K562 (cell line): ENCODE data around the gene AHCY. TPM values are rescaled to one million over a fixed set of nuclear protein-coding genes. Genes with fewer than 3 reads are reported as not detected.

ENCODE experiments used
- ATAC-seq: fragments of 200-7000 bp; cut with Tn5 transposase; 3 replicates; pipeline ENCODE4 v1.9.1; 2020; ENCODE audit warnings: moderate library complexity
- BruUV-seq: library from RNA; stranded (reverse); fragments of 400-500 nt; replicated peaks from 2 replicates; lab custom pipeline; 2021; lab: Mats Ljungman, UMichigan
- CTCF ChIA-PET: fragments of 300-600 bp; formaldehyde crosslinking; extraction: SDS; loops from one replicate; lab custom pipeline; 2021; ENCODE audit warnings: low intra/inter-chr PET ratio; lab: Yijun Ruan, JAX
- POLR2A ChIA-PET: fragments of 300-600, 350-650 bp; sonication (Branson Sonifier 250); formaldehyde crosslinking; extraction: SDS; loops from one replicate; lab custom pipeline; 2021; ENCODE audit warnings: antibody characterized with exemption, inconsistent platforms; lab: Yijun Ruan, JAX
- DNase-seq, 4 experiments: peaks; one replicate each; pipeline versions ENCODE4 v3.0.0 to v3.0.0-alpha.2; 2011 to 2018; ENCODE audit warnings: low spot score in 3 of 4, mixed read lengths in 3 of 4; ENCODE audit errors: extremely low read depth in 1 of 4
- FAIRE-seq: peaks from 2 replicates; lab custom pipeline; 2011; peaks lifted over from hg19 to GRCh38; lab: Jason Lieb, UNC
- H2AFZ ChIP-seq: 2 replicates; pipeline ENCODE4 v1.6.0; 2011; ENCODE audit warnings: low read depth, low read length, control low read depth, inconsistent platforms
- H3K27ac ChIP-seq: fragments of 200-600 bp; 3 replicates; pipeline ENCODE4 v1.8.0; 2011; ENCODE audit warnings: low read depth, mild to moderate bottlenecking, control low read depth, inconsistent platforms, low read length, moderate library complexity, mixed read lengths; ENCODE audit errors: extremely low read depth
- H3K27me3 ChIP-seq, 2 experiments: fragments of 300-600 bp in 1 of 2; 2 replicates in 1 of 2; 3 replicates in 1 of 2; pipeline versions ENCODE4 v1.6.0 to v1.8.0; 2011; ENCODE audit warnings: inconsistent platforms in 2 of 2, low read length in 2 of 2, mild to moderate bottlenecking in 1 of 2, mixed read lengths in 1 of 2, moderate library complexity in 1 of 2; ENCODE audit not compliant: control insufficient read depth in 2 of 2, insufficient read depth in 2 of 2
- H3K36me3 ChIP-seq: fragments of 300-600 bp; 3 replicates; pipeline ENCODE4 v1.8.0; 2011; ENCODE audit warnings: mild to moderate bottlenecking, low read length, inconsistent platforms; ENCODE audit not compliant: control insufficient read depth, insufficient read depth
- H3K4me1 ChIP-seq, 2 experiments: fragments of 200-600 bp in 1 of 2; replicated peaks in 1 of 2; 2 replicates in 1 of 2; 3 replicates in 1 of 2; pipeline versions ENCODE4 v1.5.1 to v1.8.0; 2011; ENCODE audit warnings: inconsistent platforms in 2 of 2, low read length in 2 of 2, mild to moderate bottlenecking in 1 of 2, mixed read lengths in 1 of 2, moderate library complexity in 1 of 2; ENCODE audit not compliant: control insufficient read depth in 2 of 2, insufficient read depth in 2 of 2
- H3K4me2 ChIP-seq: 2 replicates; pipeline ENCODE4 v1.6.1; 2011; ENCODE audit warnings: low read length, control low read depth, inconsistent platforms, mixed read lengths; ENCODE audit not compliant: insufficient read depth
- H3K4me3 ChIP-seq: fragments of 200-600 bp; sonication (generic), shearing (Covaris generic); 2 replicates; pipeline ENCODE4 v1.5.1; 2016; ENCODE audit warnings: control low read depth, inconsistent platforms
- H3K79me2 ChIP-seq: fragments of 200-600 bp; 3 replicates; pipeline ENCODE4 v1.8.0; 2011; ENCODE audit warnings: low read length, inconsistent platforms; ENCODE audit not compliant: control insufficient read depth, insufficient read depth
- H3K9ac ChIP-seq, 2 experiments: 2 replicates each; pipeline versions ENCODE4 v1.6.0 to v1.6.1; 2011; ENCODE audit warnings: low read depth in 2 of 2, low read length in 2 of 2, control low read depth in 1 of 2, inconsistent platforms in 1 of 2, mild to moderate bottlenecking in 1 of 2, mixed read lengths in 1 of 2; ENCODE audit not compliant: insufficient read depth in 1 of 2
- H3K9me1 ChIP-seq: one replicate; pipeline ENCODE4 v1.6.0; 2011; ENCODE audit warnings: inconsistent platforms, mild to moderate bottlenecking, low read length, moderate library complexity; ENCODE audit not compliant: control insufficient read depth, insufficient read depth
- H3K9me3 ChIP-seq: replicated peaks from 2 replicates; pipeline ENCODE4 v1.5.1; 2011; ENCODE audit warnings: low read depth, low read length, inconsistent platforms; ENCODE audit not compliant: control insufficient read depth, insufficient read depth
- H4K20me1 ChIP-seq: replicated peaks from 2 replicates; pipeline ENCODE4 v1.6.1; 2011; ENCODE audit warnings: low read length, inconsistent platforms, mixed read lengths; ENCODE audit not compliant: control insufficient read depth, insufficient read depth
- COPS2 ChIP-seq: fragments of 450-650 bp; conservative IDR thresholded peaks from 2 replicates; pipeline ENCODE4 v1.6.1; 2016; ENCODE audit warnings: mild to moderate bottlenecking, moderate library complexity
- CREB5 ChIP-seq: fragments of 250-450 bp; sonication (Bioruptor Pico); IDR thresholded peaks from 2 replicates; pipeline ENCODE4 v1.5.0; 2020; ENCODE audit warnings: mild to moderate bottlenecking
- DACH1 ChIP-seq: fragments of 450-650 bp; IDR thresholded peaks from 2 replicates; pipeline ENCODE4 v1.6.1; 2018; ENCODE audit not compliant: partially characterized antibody
- DNMT1 ChIP-seq: fragments of 450-650 bp; IDR thresholded peaks from 2 replicates; pipeline ENCODE4 v1.6.1; 2016; ENCODE audit warnings: antibody characterized with exemption, mild to moderate bottlenecking
- MEF2A ChIP-seq: IDR thresholded peaks from 2 replicates; pipeline ENCODE4 v1.6.1; 2011; ENCODE audit warnings: low read depth, mild to moderate bottlenecking, low read length, moderate library complexity; ENCODE audit not compliant: control insufficient read depth
- NELFE ChIP-seq: IDR thresholded peaks from 2 replicates; pipeline ENCODE4 v1.6.1; 2011; ENCODE audit warnings: mild to moderate bottlenecking; ENCODE audit not compliant: insufficient read depth, insufficient read length
- NKRF ChIP-seq: fragments of 450-650 bp; IDR thresholded peaks from 2 replicates; pipeline ENCODE4 v1.6.1; 2016; ENCODE audit warnings: borderline replicate concordance
- NR1H2 ChIP-seq: sonication (generic); formaldehyde crosslinking; IDR thresholded peaks from 2 replicates; pipeline ENCODE4 v1.4.0; 2020; ENCODE audit warnings: mild to moderate bottlenecking, missing genetic modification reagents
- RFX1 ChIP-seq: fragments of 450-650 bp; IDR thresholded peaks from 2 replicates; pipeline ENCODE4 v1.6.1; 2016; ENCODE audit warnings: mild to moderate bottlenecking, moderate library complexity
- SMARCA4 ChIP-seq: fragments of 450-650 bp; IDR thresholded peaks from 2 replicates; pipeline ENCODE4 v1.6.1; 2016
- SMARCE1 ChIP-seq: fragments of 450-650 bp; IDR thresholded peaks from 2 replicates; pipeline ENCODE4 v1.7.1; 2016; ENCODE audit warnings: mild to moderate bottlenecking
- SNIP1 ChIP-seq: fragments of 450-650 bp; IDR thresholded peaks from 2 replicates; pipeline ENCODE4 v1.7.1; 2017; ENCODE audit warnings: low read depth, mild to moderate bottlenecking
- SPI1 ChIP-seq: IDR thresholded peaks from 2 replicates; pipeline ENCODE4 v1.6.1; 2011; ENCODE audit warnings: low read depth, low read length, control low read depth, borderline replicate concordance
- STAT6 ChIP-seq: sonication (generic); formaldehyde crosslinking; IDR thresholded peaks from 2 replicates; pipeline ENCODE4 v1.8.1; 2023; ENCODE audit warnings: mild to moderate bottlenecking, missing genetic modification reagents
- TCF7 ChIP-seq: sonication (generic); IDR thresholded peaks from 2 replicates; pipeline ENCODE4 v1.6.1; 2016; ENCODE audit warnings: antibody characterized with exemption, borderline replicate concordance
- THRA ChIP-seq: fragments of 450-650 bp; IDR thresholded peaks from 2 replicates; pipeline ENCODE4 v1.6.1; 2017; ENCODE audit warnings: mild to moderate bottlenecking, moderate library complexity
- TOE1 ChIP-seq, 2 experiments: fragments of 450-650 bp in 1 of 2; sonication (generic) in 1 of 2; formaldehyde crosslinking in 1 of 2; IDR thresholded peaks; 2 replicates each; pipeline versions ENCODE4 v1.7.1 to v1.8.0; 2016 to 2022; ENCODE audit warnings: borderline replicate concordance in 2 of 2, mild to moderate bottlenecking in 2 of 2, antibody characterized with exemption in 1 of 2, inconsistent platforms in 1 of 2, low read depth in 1 of 2, missing genetic modification reagents in 1 of 2, moderate library complexity in 1 of 2
- in situ Hi-C: fragments of 300-500 bp; cut with MboI; formaldehyde crosslinking; loops from 4 replicates; pipeline ENCODE4 v1.15.0; 2018; ENCODE audit warnings: inconsistent platforms, mixed read lengths
- intact Hi-C: fragments of 100-400 bp; cut with micrococcal nuclease; formaldehyde crosslinking; loops from 2 replicates; pipeline ENCODE4 v1.14.2; 2022
- polyA plus RNA-seq, 8 experiments: library from polyadenylated mRNA; depleted of rRNA in 4 of 8; stranded (reverse) in 5 of 8; unstranded in 3 of 8; fragments of >200 nt; fragmentation: Nextera tagmentation in 2 of 8; fragmentation: Illumina TruSeq in 1 of 8; extraction: Ambion mirVana in 2 of 8; extraction: Trizol in 1 of 8; gene quantifications; 2 replicates each; pipeline versions ENCODE4 v1.2.1 to v1.2.3, GENCODE V29; 2011 to 2014; ENCODE audit warnings: inconsistent platforms in 1 of 8, missing spikeins in 1 of 8
- total RNA-seq, 7 experiments: library from RNA; depleted of rRNA in 6 of 7; stranded (reverse); fragments of >200 nt in 6 of 7; fragmentation: Illumina TruSeq in 2 of 7; extraction: Trizol in 2 of 7; gene quantifications; 2 replicates each; pipeline versions ENCODE4 v1.2.1 to v1.2.3, GENCODE V29; 2011 to 2021; ENCODE audit warnings: low replicate concordance in 1 of 7

The AHCY gene
- total and polyA plus RNA-seq, 9 of the 15 experiments (the other 6 are each of a cell fraction or from before 2014, with no cell fraction given): 82.5 to 269 (median 190) TPM

GRCh38 chr20:34233687-34234086, 69.5 kb downstream of the AHCY start:
- TF ChIP-seq TOE1 (IDR thresholded peaks at IDR 0.05; ENCODE audit: borderline replicate concordance) (no peak), TOE1 (CRISPR knock-in tag; IDR thresholded peaks at IDR 0.05; ENCODE audit: borderline replicate concordance, low read depth) (no peak), DACH1 (no peak), NKRF (no peak), NELFE (no peak), TCF7 (no peak), CREB5 (CRISPR knock-in tag) (no peak), NR1H2 (CRISPR knock-in tag) (no peak), MEF2A (no peak), RFX1 (no peak), STAT6 (CRISPR knock-in tag) (no peak), SPI1 (no peak), SMARCE1 (no peak), THRA (no peak), SNIP1 (no peak), DNMT1 (no peak), COPS2 (no peak), SMARCA4 (no peak)
- FAIRE-seq: no peak
- Histone ChIP-seq H4K20me1 (no peaks in the 10 kb centered on the region), H3K4me1 (no peaks in the 10 kb centered on the region), H3K27me3 (peaks cover 0 to 6% of the 10 kb centered on the region in 2 experiments; a peak in 3 of 5 replicates), H3K9me3 (no peaks in the 10 kb centered on the region), H3K9ac (no peak overlapping the region), H3K36me3 (no peaks in the 10 kb centered on the region), H3K4me3 (no peak overlapping the region), H3K9me1 (no peaks in the 10 kb centered on the region), H3K79me2 (no peaks in the 10 kb centered on the region), H3K4me2 (no peak overlapping the region), H2AFZ (no peak overlapping the region), H3K27ac (no peak overlapping the region)
- ChIA-PET POLR2A (interaction anchor here (0.6 to 1.4 kb wide), 2 partner anchors 14 to 51 kb away, joined by 3 read pairs; no protein-coding TSS in a partner anchor), CTCF (no interaction called here)
- in situ Hi-C loops: no loop called here
- no peak for DNase-seq
- no peak for ATAC-seq
- BruUV-seq: no TSS peak
- intact Hi-C loops: no loop called here
